OCI-LY7 (cell line): ENCODE data around the gene ICA1. TPM values are rescaled to one million over a fixed set of nuclear protein-coding genes. Genes with fewer than 3 reads are reported as not detected.

Source experiments
- BruUV-seq: library from RNA; stranded (reverse); fragments of 400-500 nt; replicated peaks from 2 replicates; lab custom pipeline; 2021; lab: Mats Ljungman, UMichigan
- CTCF ChIA-PET: fragments of 300-600 bp; sonication (Branson Sonifier 250); formaldehyde crosslinking; loops from one replicate; lab custom pipeline; 2022; ENCODE audit warnings: antibody characterized with exemption; ENCODE audit not compliant: unreplicated experiment; lab: Charles Lee
- POLR2A ChIA-PET: fragments of 300-600 bp; sonication (Branson Sonifier 250); formaldehyde crosslinking; loops from one replicate; lab custom pipeline; 2022; ENCODE audit warnings: antibody characterized with exemption; lab: Charles Lee
- DNase-seq: peaks from one replicate; pipeline ENCODE4 v3.0.0-alpha.2; 2015; ENCODE audit warnings: low spot score
- H2AFZ ChIP-seq: fragments of 200-600 bp; sonication (generic), shearing (Covaris generic); 2 replicates; pipeline ENCODE4 v1.6.1; 2014; ENCODE audit warnings: mild to moderate bottlenecking, antibody characterized with exemption, low read length, moderate library complexity
- H3K27ac ChIP-seq: fragments of 200-600 bp; sonication (generic); 2 replicates; pipeline ENCODE4 v1.5.1; 2014; ENCODE audit warnings: mixed run types, low read depth, mild to moderate bottlenecking, moderate library complexity, low read length, inconsistent platforms; ENCODE audit not compliant: poor library complexity, severe bottlenecking
- H3K36me3 ChIP-seq: fragments of 200-600 bp; sonication (generic); 2 replicates; pipeline ENCODE4 v1.6.1; 2014; ENCODE audit warnings: mild to moderate bottlenecking, antibody characterized with exemption, low read length, moderate library complexity, mixed read lengths; ENCODE audit not compliant: insufficient read depth
- H3K4me1 ChIP-seq: fragments of 200-600 bp; sonication (generic); 2 replicates; pipeline ENCODE4 v1.5.1; 2014; ENCODE audit warnings: mild to moderate bottlenecking, low read length; ENCODE audit not compliant: insufficient read depth, poor library complexity, severe bottlenecking
- H3K4me2 ChIP-seq: fragments of 200-600 bp; sonication (generic); 2 replicates; pipeline ENCODE4 v1.6.1; 2014; ENCODE audit warnings: mild to moderate bottlenecking, low read length
- H3K4me3 ChIP-seq: fragments of 200-600 bp; sonication (generic); 2 replicates; pipeline ENCODE4 v1.5.1; 2014; ENCODE audit warnings: mild to moderate bottlenecking, low read depth, low read length; ENCODE audit not compliant: poor library complexity, severe bottlenecking
- H3K79me2 ChIP-seq: fragments of 200-600 bp; sonication (generic); 2 replicates; pipeline ENCODE4 v1.6.1; 2016; ENCODE audit warnings: low read depth, mild to moderate bottlenecking, low read length, moderate library complexity, mixed read lengths; ENCODE audit not compliant: insufficient read depth
- H3K9me2 ChIP-seq: fragments of 200-600 bp; sonication (generic); 2 replicates; pipeline ENCODE4 v1.6.1; 2016; ENCODE audit warnings: mild to moderate bottlenecking, low read length, mixed read lengths; ENCODE audit not compliant: insufficient read depth
- H3K9me3 ChIP-seq: fragments of 200-600 bp; sonication (generic); 2 replicates; pipeline ENCODE4 v1.6.1; 2014; ENCODE audit warnings: mild to moderate bottlenecking, mixed run types, low read length, mixed read lengths
- H4K20me1 ChIP-seq: fragments of 200-600 bp; sonication (generic); 2 replicates; pipeline ENCODE4 v1.6.1; 2014; ENCODE audit warnings: mild to moderate bottlenecking, antibody characterized with exemption, low read length, moderate library complexity, mixed read lengths; ENCODE audit not compliant: insufficient read depth
- EZH2phosphoT487 ChIP-seq: fragments of 200-600 bp; sonication (generic); IDR thresholded peaks from 2 replicates; pipeline ENCODE4 v1.6.1; 2018; ENCODE audit warnings: low read depth, borderline replicate concordance, mild to moderate bottlenecking, mixed run types, antibody characterized with exemption, low read length, moderate library complexity, mixed read lengths
- intact Hi-C: fragments of 100-400 bp; cut with micrococcal nuclease; formaldehyde crosslinking; loops from one replicate; pipeline ENCODE4 v1.10.0; 2022; ENCODE audit not compliant: unreplicated experiment
- total RNA-seq, 2 experiments: library from RNA; depleted of rRNA in 1 of 2; stranded (reverse); fragments of >200 nt in 1 of 2; shearing (Covaris generic) in 1 of 2; gene quantifications; 2 replicates each; pipeline ENCODE4 v1.2.3, GENCODE V29; 2014 to 2022
- TF ChIP-seq, protein P1 (sequence below): fragments of 200-600 bp; sonication (generic); conservative IDR thresholded peaks from 2 replicates; pipeline ENCODE4 v1.5.1; 2014; ENCODE audit warnings: mild to moderate bottlenecking, antibody characterized with exemption, low read length, moderate library complexity, mixed read lengths

The ICA1 gene
- total RNA-seq, 2 experiments from 2014 or later, result 0.49 TPM; not detected in 1

DNA sequence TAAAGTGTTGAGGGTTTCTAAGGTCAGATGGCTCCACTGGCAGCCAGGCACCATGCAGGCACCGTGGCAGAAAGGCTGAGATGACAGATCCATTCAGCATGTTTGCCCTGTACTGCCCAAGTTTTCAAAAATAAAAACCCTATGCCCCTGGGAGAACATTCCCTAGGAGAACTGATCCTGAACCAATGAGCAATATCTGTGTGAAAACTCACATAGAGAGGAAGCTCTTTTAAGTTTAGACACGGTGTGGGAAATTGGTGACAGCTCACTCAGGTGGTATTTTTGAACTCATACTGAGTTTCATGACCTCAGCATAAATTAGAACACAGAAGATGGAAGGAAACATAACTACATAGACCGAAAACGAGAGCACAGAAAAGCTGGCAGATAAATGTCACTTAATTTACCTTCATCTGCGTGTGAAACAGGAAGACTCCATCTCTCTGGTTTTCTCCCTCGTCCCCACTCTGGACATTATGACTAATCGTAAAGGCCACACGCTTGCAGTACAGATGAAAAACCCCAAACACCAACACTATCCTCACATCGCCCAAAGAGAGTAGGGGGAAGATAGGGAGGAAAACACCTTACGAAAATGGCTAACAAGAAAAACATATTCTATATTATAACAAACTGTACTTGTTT is 127.8 kb downstream of the ICA1 start:
- ChIA-PET POLR2A (interaction anchor here (0.5 to 1.0 kb wide), 4 partner anchors 10 to 68 kb away, joined by 3 read pairs; no protein-coding TSS in a partner anchor), CTCF (no interaction called here)
- no peak for DNase-seq
- H3K27ac ChIP-seq, result no peak overlapping the region
- intact Hi-C loops, result no loop called here
- H3K4me1 ChIP-seq, result no peaks in the 10 kb centered on the region
- H3K79me2 ChIP-seq, result no peaks in the 10 kb centered on the region
- TF ChIP-seq EZH2phosphoT487, result no peak
- TF ChIP-seq, protein P1, sequence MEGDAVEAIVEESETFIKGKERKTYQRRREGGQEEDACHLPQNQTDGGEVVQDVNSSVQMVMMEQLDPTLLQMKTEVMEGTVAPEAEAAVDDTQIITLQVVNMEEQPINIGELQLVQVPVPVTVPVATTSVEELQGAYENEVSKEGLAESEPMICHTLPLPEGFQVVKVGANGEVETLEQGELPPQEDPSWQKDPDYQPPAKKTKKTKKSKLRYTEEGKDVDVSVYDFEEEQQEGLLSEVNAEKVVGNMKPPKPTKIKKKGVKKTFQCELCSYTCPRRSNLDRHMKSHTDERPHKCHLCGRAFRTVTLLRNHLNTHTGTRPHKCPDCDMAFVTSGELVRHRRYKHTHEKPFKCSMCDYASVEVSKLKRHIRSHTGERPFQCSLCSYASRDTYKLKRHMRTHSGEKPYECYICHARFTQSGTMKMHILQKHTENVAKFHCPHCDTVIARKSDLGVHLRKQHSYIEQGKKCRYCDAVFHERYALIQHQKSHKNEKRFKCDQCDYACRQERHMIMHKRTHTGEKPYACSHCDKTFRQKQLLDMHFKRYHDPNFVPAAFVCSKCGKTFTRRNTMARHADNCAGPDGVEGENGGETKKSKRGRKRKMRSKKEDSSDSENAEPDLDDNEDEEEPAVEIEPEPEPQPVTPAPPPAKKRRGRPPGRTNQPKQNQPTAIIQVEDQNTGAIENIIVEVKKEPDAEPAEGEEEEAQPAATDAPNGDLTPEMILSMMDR, result no peak
- no TSS peak for BruUV-seq
- no peaks in the 10 kb centered on the region for H3K9me2 ChIP-seq
- H2AFZ ChIP-seq, result no peak overlapping the region
- H3K36me3 ChIP-seq, result no peaks in the 10 kb centered on the region
- no peaks in the 10 kb centered on the region for H4K20me1 ChIP-seq
- no peak overlapping the region for H3K4me3 ChIP-seq
- H3K4me2 ChIP-seq, result no peak overlapping the region
- H3K9me3 ChIP-seq, result no peaks in the 10 kb centered on the region

DNA sequence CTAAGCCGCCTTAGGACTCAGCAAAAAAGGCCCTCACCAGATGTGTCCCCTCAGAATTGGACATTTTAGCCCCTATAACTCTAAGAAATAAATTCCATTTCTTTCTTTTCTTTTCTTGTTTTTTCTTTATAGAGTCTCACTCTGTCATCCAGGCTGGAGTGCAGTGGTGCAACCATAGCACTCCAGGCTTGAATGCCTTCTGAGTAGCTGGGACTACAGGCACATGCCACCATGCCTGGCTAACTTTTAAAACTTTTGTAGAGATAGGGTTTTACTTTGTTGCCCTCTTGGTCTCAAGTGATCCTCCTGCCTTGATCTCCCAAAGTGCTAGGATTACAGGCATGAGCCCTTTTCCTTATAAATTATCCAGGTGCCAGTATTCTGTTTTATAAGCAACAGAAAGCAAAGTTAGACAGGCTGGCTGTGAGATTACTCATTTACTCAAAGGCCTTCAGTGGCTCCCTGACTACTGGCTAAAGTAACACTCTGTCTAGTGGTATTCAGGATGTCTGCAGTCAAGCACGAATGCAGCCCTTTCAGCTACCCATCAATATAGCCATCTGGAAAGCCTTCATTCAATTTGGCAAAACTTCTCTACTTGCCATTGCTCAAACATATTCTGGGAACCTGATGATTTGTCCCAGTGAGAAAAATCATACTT is 128.6 kb downstream of the ICA1 start:
- Histone ChIP-seq H4K20me1 (no peaks in the 10 kb centered on the region), H3K27ac (no peak overlapping the region), H3K4me2 (no peak overlapping the region), H3K9me2 (no peaks in the 10 kb centered on the region), H3K79me2 (no peaks in the 10 kb centered on the region), H2AFZ (no peak overlapping the region), H3K4me1 (no peaks in the 10 kb centered on the region), H3K4me3 (no peak overlapping the region), H3K9me3 (no peaks in the 10 kb centered on the region), H3K36me3 (no peaks in the 10 kb centered on the region)
- ChIA-PET CTCF (no interaction called here), POLR2A (interaction anchor here (0.7 to 1.0 kb wide), 2 partner anchors 9 to 29 kb away, joined by 3 read pairs; no protein-coding TSS in a partner anchor)
- intact Hi-C loops, result no loop called here
- no peak for TF ChIP-seq EZH2phosphoT487
- TF ChIP-seq, protein P1, result no peak
- no TSS peak for BruUV-seq
- DNase-seq, result no peak
